CD14-positive monocyte (primary cell): ENCODE measurements around the gene CPLANE2. TPM values are rescaled to one million over a fixed set of nuclear protein-coding genes. Genes with fewer than 3 reads are reported as not detected.

Experiments
- DNase-seq, 3 donors: peaks; one replicate each; pipeline ENCODE4 v3.0.0-alpha.2; 2011 to 2022
- H2AFZ ChIP-seq: 2 replicates; pipeline ENCODE4 v1.6.0; 2012; ENCODE audit warnings: mild to moderate bottlenecking, low read depth, low read length, inconsistent platforms; ENCODE audit not compliant: insufficient read depth, poor library complexity, severe bottlenecking
- H3K27ac ChIP-seq, 2 donors: 1 replicate in 1 of 2; 2 replicates in 1 of 2; pipeline ENCODE4 v1.5.1; 2012 to 2013; ENCODE audit warnings: low read length in 2 of 2, control low read depth in 1 of 2, inconsistent platforms in 1 of 2, low read depth in 1 of 2, mild to moderate bottlenecking in 1 of 2
- H3K27me3 ChIP-seq, 2 donors: one replicate each; pipeline versions ENCODE4 v1.6.0 to v1.6.1; 2011 to 2013; ENCODE audit warnings: low read length in 2 of 2; ENCODE audit not compliant: control insufficient read depth in 2 of 2, insufficient read depth in 2 of 2
- H3K36me3 ChIP-seq, 2 donors: replicated peaks in 1 of 2; 1 replicate in 1 of 2; 2 replicates in 1 of 2; pipeline versions ENCODE4 v1.5.1 to v1.6.1; 2012 to 2013; ENCODE audit warnings: low read length in 2 of 2, control low read depth in 1 of 2, inconsistent platforms in 1 of 2, mild to moderate bottlenecking in 1 of 2; ENCODE audit not compliant: insufficient read depth in 2 of 2, control insufficient read depth in 1 of 2
- H3K4me1 ChIP-seq, 2 donors: 1 replicate in 1 of 2; 2 replicates in 1 of 2; pipeline versions ENCODE4 v1.5.1 to v1.6.1; 2012 to 2013; ENCODE audit warnings: low read length in 2 of 2, control low read depth in 1 of 2, inconsistent platforms in 1 of 2, mild to moderate bottlenecking in 1 of 2, moderate library complexity in 1 of 2; ENCODE audit not compliant: insufficient read depth in 2 of 2, control insufficient read depth in 1 of 2
- H3K4me2 ChIP-seq: replicated peaks from 2 replicates; pipeline ENCODE3; 2012; ENCODE audit warnings: low read length, moderate library complexity, mild to moderate bottlenecking; ENCODE audit not compliant: poor library complexity, severe bottlenecking; ENCODE audit errors: extremely low read depth
- H3K4me3 ChIP-seq, 3 experiments: fragments of 200-600 bp in 1 of 3; sonication (generic) in 1 of 3; replicated peaks in 1 of 3; 1 replicate in 2 of 3; 2 replicates in 1 of 3; pipeline ENCODE4 v1.5.1; 2011 to 2013; ENCODE audit warnings: low read length in 3 of 3, mild to moderate bottlenecking in 3 of 3, control low read depth in 2 of 3, low read depth in 2 of 3, inconsistent platforms in 1 of 3, moderate library complexity in 1 of 3
- H3K79me2 ChIP-seq: 2 replicates; pipeline ENCODE4 v1.6.0; 2012; ENCODE audit warnings: mild to moderate bottlenecking, control low read depth, inconsistent platforms, low read length, moderate library complexity; ENCODE audit not compliant: insufficient read depth
- H3K9ac ChIP-seq: 2 replicates; pipeline ENCODE4 v1.6.0; 2017; ENCODE audit warnings: low read length, mild to moderate bottlenecking; ENCODE audit not compliant: insufficient read depth, poor library complexity, severe bottlenecking
- H3K9me3 ChIP-seq, 2 donors: replicated peaks in 1 of 2; 1 replicate in 1 of 2; 2 replicates in 1 of 2; pipeline versions ENCODE4 v1.5.1 to v1.6.1; 2012 to 2013; ENCODE audit warnings: low read length in 2 of 2, control low read depth in 1 of 2; ENCODE audit not compliant: control insufficient read depth in 1 of 2, insufficient read depth in 1 of 2
- H4K20me1 ChIP-seq: 2 replicates; pipeline ENCODE4 v1.6.0; 2012; ENCODE audit warnings: mild to moderate bottlenecking, low read length, control low read depth, moderate library complexity; ENCODE audit not compliant: insufficient read depth
- H3K27ac Mint-ChIP-seq, 7 donors: one replicate each; pipeline ENCODE4 v1.8.0; 2020; ENCODE audit warnings: mild to moderate bottlenecking in 7 of 7, mixed read lengths in 7 of 7, moderate library complexity in 6 of 7, inconsistent platforms in 2 of 7
- H3K27me3 Mint-ChIP-seq, 3 donors: one replicate each; pipeline ENCODE4 v1.8.0; 2021 to 2022; ENCODE audit warnings: low read depth in 3 of 3, mild to moderate bottlenecking in 3 of 3, mixed read lengths in 3 of 3, moderate library complexity in 3 of 3, inconsistent platforms in 1 of 3
- H3K36me3 Mint-ChIP-seq, 2 donors: one replicate each; pipeline ENCODE4 v1.8.0; 2020; ENCODE audit warnings: mixed read lengths in 2 of 2, inconsistent platforms in 1 of 2, mild to moderate bottlenecking in 1 of 2
- H3K4me1 Mint-ChIP-seq: one replicate; pipeline ENCODE4 v1.8.0; 2020; ENCODE audit warnings: mild to moderate bottlenecking, mixed read lengths
- H3K4me3 Mint-ChIP-seq, 2 donors: one replicate each; pipeline ENCODE4 v1.8.0; 2020; ENCODE audit warnings: mild to moderate bottlenecking in 2 of 2, mixed read lengths in 2 of 2, moderate library complexity in 1 of 2
- H3K9me3 Mint-ChIP-seq, 7 donors: one replicate each; pipeline ENCODE4 v1.8.0; 2020 to 2022; ENCODE audit warnings: mixed read lengths in 7 of 7, mild to moderate bottlenecking in 6 of 7, moderate library complexity in 6 of 7, inconsistent platforms in 2 of 7
- WGBS: methylation state at CpG from one replicate; pipeline ENCODE4 v1.1.5; 2013; ENCODE audit warnings: missing lambda C conversion rate; ENCODE audit not compliant: insufficient coverage; 5-methylcytosine and 5-hydroxymethylcytosine counted together
- intact Hi-C, 2 donors: fragments of 100-400 bp; cut with micrococcal nuclease; formaldehyde crosslinking; loops; one replicate each; pipeline versions ENCODE4 v1.15.0 to v1.15.1; 2023
- polyA plus RNA-seq, 3 donors: library from polyadenylated mRNA; depleted of rRNA in 1 of 3; unstranded in 2 of 3; stranded (reverse) in 1 of 3; fragments of 300-500 nt in 2 of 3; fragments of >200 nt in 1 of 3; fragmentation: Illumina TruSeq in 2 of 3; gene quantifications; 1 replicate in 2 of 3; 2 replicates in 1 of 3; pipeline ENCODE4 v1.2.3, GENCODE V29; 2012 to 2021
- TF ChIP-seq, protein P1 (sequence below): fragments of 200-600 bp; IDR thresholded peaks from one replicate; pipeline ENCODE4 v1.8.0; 2022; ENCODE audit warnings: antibody characterized with exemption, mild to moderate bottlenecking

The CPLANE2 gene
- polyA plus RNA-seq, 3 donors: 0.54 to 1.7 (median 1.4) TPM

DNA sequence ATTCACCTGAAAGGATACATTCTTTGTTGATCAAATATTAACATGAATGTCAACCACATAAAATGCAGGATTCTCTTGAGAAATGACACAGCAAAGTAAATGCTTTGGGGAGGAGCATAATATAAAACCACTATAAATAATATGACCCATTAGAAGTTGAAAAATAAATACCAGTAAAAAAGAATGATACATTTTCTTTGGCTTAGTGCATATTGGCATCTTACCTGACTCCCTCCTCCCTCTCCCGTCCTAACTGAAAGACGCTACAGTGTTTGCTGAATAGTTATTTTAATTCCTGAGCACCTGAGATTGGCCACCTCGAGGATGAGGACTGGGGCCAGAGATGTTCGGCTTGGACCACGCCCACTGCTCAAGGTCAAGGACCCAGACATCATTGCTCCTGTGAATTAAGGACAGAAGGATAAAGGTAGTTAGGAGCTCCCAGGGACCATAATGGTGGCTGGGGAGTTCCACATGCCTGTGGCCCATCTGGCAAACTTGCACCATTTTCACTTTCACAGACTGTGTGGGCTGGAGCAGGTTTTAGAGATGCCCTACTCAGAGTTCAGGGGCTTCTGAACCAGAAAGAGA, 16.4 kb upstream of the CPLANE2 start:
- peaks cover 62 to 84% of the 10 kb centered on the region in 2 donors for H3K36me3 ChIP-seq
- H3K4me2 ChIP-seq: no peak overlapping the region
- H3K9me3 Mint-ChIP-seq: no peaks in the 10 kb centered on the region
- H3K4me1 ChIP-seq: peaks cover 16 to 23% of the 10 kb centered on the region in 2 donors
- H3K27me3 Mint-ChIP-seq: peaks cover 0 to 3% (median 0%) of the 10 kb centered on the region in 3 donors
- intact Hi-C loops: no loop called here
- no peak overlapping the region for H2AFZ ChIP-seq
- no peak overlapping the region for H3K4me3 ChIP-seq
- H3K9ac ChIP-seq: no peak overlapping the region
- no peaks in the 10 kb centered on the region for H3K9me3 ChIP-seq
- H3K27ac Mint-ChIP-seq: peak overlapping the region in 1 of 7 donors; percentile 16
- H3K36me3 Mint-ChIP-seq: peaks cover 60 to 66% of the 10 kb centered on the region in 2 donors
- peaks cover 44% of the 10 kb centered on the region for H4K20me1 ChIP-seq
- no peak for DNase-seq
- TF ChIP-seq, protein P1, sequence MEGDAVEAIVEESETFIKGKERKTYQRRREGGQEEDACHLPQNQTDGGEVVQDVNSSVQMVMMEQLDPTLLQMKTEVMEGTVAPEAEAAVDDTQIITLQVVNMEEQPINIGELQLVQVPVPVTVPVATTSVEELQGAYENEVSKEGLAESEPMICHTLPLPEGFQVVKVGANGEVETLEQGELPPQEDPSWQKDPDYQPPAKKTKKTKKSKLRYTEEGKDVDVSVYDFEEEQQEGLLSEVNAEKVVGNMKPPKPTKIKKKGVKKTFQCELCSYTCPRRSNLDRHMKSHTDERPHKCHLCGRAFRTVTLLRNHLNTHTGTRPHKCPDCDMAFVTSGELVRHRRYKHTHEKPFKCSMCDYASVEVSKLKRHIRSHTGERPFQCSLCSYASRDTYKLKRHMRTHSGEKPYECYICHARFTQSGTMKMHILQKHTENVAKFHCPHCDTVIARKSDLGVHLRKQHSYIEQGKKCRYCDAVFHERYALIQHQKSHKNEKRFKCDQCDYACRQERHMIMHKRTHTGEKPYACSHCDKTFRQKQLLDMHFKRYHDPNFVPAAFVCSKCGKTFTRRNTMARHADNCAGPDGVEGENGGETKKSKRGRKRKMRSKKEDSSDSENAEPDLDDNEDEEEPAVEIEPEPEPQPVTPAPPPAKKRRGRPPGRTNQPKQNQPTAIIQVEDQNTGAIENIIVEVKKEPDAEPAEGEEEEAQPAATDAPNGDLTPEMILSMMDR: no peak
- no peaks in the 10 kb centered on the region for H3K27me3 ChIP-seq
- no peaks in the 10 kb centered on the region for H3K79me2 ChIP-seq
- WGBS: 100% methylated on average over 3 of the region's 5 CpGs
- H3K4me3 Mint-ChIP-seq: no peak overlapping the region
- no peak overlapping the region for H3K27ac ChIP-seq
- peaks cover 23% of the 10 kb centered on the region for H3K4me1 Mint-ChIP-seq

DNA sequence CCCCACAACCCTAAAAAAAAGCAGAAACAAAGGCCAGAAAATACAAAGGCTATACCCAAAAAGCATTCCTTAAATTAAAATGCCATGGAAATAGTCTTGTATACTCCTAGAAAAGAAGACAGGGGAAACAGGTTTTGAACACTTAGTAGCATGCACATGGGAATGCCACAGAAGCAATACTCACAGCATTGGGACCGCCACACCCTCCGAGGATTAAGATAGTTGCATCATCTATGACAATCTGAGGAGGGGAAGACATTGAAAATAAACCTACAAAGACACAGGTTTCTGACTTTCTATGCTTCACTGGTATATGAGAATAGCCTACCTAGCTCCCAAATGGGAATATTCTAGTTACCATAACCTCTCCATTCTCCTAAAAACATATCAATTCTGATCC, 15.9 kb upstream of the CPLANE2 start:
- Histone ChIP-seq H3K36me3 (peaks cover 65 to 89% of the 10 kb centered on the region in 2 donors), H3K4me2 (no peak overlapping the region), H3K27ac (no peak overlapping the region), H3K9me3 (no peaks in the 10 kb centered on the region), H3K9ac (no peak overlapping the region), H3K4me1 (peaks cover 16 to 23% of the 10 kb centered on the region in 2 donors), H3K79me2 (no peaks in the 10 kb centered on the region), H3K27me3 (no peaks in the 10 kb centered on the region), H2AFZ (no peak overlapping the region), H4K20me1 (peaks cover 44% of the 10 kb centered on the region), H3K4me3 (no peak overlapping the region)
- WGBS: no CpG with 5 or more reads among the region's 2 CpGs
- Mint-ChIP-seq H3K4me3 (no peak overlapping the region), H3K4me1 (peaks cover 27% of the 10 kb centered on the region), H3K36me3 (peaks cover 64 to 70% of the 10 kb centered on the region in 2 donors), H3K9me3 (no peaks in the 10 kb centered on the region), H3K27ac (peak overlapping the region in 1 of 7 donors; percentile 28), H3K27me3 (peaks cover 0 to 3% (median 0%) of the 10 kb centered on the region in 3 donors)
- no peak for DNase-seq
- TF ChIP-seq, protein P1: no peak
- intact Hi-C loops: no loop called here
